GM19463 (cell line): ENCODE measurements around the gene MLXIPL.
"Not testable (repeated sequence)": the region's sequence is repeated elsewhere in the genome, so short reads cannot be mapped to it uniquely, and the experiment has no call there.

Source experiments
- ATAC-seq: cut with Tn5 transposase; IDR thresholded peaks from one replicate; pipeline ENCODE4 v1.9.1; 2021; ENCODE audit warnings: mild to moderate bottlenecking, moderate library complexity; ENCODE audit not compliant: unreplicated experiment

MLXIPL gene

DNA sequence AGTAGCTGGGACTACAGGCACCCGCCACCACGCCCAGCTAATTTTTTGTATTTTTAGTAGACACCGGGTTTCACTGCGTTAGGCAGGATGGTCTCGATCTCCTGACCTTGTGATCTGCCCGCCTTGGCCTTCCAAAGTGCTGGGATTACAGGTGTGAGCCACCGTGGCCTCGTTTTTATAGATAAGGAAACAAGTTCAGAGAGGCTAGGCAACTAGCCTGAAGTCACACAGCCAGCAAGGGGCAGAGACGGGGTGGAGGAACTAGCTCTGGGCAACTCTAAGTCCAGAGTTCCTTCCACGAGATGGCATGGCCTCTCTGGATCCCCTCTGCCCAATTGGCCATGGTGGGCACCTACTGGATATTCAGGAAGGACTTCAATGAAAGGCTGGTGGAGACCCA, 9.4 kb downstream of the MLXIPL start:
- not testable (repeated sequence) for ATAC-seq

DNA sequence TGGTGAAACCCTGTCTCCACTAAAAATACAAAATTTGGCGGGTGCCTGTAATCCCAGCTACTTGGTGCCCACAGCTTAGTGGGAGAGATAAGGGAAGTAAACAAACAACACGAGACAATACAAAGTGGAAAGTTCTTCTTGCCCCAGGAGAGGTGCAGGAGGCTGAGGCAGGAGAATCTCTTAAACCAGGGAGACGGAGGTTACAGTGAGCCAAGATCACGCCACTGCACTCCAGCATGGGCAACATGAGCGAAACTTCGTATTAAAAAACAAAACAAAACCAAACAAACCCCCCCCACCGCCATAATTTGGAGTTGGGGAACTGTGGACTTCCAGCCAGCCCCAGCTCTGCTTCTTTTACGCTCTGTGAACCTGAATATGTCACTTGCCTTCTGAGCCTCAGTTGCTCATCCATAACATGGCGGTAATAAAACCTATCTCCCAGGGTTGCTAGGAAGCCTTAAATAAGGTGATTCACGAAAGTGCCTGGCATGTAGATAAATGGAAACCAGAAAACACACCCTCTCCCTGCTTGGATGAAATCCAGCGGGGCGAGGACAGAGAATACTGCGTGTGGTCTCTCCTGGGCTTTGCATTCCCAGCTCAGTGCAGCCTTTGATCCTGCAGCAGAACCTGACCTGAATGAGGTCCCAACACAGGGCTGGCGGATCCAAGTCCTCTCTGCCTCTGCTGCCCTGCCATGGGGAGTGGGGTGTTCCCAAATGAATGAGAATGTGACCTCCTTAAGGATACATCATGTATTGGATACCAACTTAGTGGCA, 10.2 kb downstream of the MLXIPL start:
- no peak for ATAC-seq

DNA sequence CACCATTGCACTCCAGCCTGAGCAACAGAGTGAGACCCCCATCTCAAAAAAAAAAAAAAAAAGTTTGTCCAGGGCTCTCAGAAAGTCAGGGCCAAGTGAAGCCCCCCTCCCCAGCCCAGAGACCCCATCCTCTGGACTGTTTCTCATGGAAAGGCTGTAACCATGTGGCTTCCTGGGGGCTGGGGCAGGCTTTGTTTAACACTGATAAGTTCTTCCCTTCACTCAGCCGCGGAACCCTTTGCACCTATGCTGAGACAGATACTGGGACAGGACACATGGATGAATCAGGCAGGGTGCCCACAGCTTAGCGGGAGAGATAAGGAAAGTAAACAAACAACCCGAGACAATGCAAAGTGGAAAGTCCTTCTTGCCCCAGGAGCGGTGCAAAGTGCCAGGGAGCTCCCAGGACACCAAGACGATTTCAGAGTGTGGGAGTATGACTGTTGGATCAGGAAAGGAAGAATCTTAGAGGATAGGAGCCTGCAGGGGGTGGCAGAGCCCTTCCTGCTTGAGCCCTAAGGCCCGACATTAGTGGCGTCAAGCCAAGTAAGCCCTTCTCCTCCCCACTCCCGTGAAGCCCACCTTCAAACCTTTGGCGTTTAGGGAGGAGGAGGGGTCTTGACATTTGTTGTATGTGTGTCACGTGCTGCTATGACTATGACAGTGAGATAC, 11.6 kb downstream of the MLXIPL start:
- no peak for ATAC-seq

DNA sequence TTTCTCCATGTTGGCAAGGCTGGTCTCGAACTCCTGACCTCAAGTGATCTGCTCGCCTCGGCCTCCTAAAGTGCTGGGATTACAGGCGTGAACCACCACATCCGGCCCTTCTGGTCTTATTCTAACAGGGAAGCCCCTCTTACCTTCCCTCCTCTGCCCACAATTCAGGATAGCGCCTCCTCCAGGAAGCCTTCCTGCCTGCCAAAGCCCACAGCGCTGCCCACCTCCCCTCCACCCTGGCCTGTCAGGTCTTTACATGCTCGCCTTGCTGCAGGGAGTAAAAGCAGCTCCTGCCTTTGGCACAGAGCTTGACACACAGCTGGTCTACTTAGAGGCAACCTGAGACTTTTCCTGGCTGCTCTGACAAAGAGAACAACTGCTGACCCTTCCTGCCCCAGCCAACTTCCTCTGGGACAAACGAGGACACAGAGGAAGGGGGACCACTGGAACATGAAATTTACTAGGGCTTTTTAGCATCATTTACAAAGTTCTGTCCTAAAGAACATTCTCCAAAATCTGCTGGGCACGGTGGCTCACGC, 13.2 kb downstream of the MLXIPL start:
- no peak for ATAC-seq

DNA sequence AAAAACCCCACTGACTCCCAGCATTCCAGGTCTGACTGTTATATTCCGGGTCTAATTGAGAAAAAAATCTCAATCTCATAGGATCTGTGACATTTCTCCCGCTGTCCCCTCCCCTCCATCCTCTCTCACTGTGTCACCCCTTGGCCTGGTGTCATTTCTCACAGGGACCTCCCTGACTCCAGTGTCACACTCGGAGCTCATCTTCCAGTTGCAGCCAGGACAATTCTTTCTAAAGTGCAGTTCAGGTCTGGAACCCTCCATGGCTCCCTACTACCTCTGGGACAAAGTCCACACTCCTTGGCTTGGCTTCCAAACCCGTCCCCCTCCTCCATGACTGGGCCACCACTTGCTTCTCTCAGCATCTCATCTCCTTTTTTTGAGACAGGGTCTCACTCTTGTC, 14.2 kb downstream of the MLXIPL start:
- ATAC-seq: no peak

DNA sequence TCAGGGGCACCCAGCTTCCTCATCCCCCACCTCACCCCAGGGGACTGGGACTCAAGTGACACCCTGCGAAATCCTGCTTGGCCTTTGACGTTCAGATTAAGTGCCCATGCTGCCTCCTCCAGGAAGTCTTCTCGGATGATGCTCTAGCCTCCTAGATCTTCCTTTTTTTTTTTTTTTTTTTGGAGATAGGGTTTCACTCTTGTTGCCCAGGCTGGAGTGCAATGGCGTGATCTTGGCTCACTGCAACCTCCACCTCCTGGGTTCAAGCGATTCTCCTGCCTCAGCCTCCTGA, 16.7 kb downstream of the MLXIPL start:
- ATAC-seq: not testable (repeated sequence)

DNA sequence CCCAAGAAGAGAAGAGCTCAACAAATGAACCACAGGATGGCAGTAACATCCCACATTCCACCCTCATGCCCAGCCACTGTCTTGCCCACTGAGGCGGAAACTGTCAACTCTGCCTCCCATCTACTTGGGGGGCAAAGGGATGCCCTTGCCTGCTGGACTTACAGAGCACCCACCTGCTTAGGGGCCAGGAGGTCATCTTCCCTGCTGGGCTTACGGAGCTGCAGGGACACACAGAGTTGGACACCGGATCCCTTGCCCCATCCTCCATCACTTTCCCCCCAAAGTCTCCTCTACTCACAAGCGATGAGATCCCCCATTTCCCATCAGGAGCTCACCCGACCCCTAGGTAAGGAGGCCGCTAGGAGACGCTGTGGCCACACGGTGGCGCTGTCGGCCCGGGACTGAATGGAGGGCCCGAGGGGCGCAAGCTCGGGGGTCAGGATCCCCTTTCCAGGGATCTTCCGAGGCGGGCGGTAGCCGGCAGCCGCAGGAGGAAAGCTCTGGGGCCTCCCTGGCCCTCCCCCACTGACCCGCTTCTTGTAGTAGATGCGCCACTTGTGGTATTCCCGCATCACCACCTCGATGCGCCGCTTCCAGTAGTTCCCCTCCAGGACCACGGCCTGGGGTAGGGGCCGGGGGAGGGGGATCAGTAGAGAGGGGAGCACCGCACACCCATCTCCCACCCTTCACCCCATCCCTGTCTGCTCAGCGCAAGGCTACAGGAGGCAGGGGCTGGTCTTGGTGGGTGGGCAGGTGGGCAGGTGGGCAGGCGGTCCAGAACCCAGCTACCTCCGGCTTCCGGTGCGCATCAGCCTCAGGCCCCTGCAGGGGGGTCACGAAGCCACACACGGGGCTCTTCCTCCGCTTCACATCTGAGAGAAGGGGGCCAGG, 17.3 kb downstream of the MLXIPL start:
- ATAC-seq: peak; percentile 48

DNA sequence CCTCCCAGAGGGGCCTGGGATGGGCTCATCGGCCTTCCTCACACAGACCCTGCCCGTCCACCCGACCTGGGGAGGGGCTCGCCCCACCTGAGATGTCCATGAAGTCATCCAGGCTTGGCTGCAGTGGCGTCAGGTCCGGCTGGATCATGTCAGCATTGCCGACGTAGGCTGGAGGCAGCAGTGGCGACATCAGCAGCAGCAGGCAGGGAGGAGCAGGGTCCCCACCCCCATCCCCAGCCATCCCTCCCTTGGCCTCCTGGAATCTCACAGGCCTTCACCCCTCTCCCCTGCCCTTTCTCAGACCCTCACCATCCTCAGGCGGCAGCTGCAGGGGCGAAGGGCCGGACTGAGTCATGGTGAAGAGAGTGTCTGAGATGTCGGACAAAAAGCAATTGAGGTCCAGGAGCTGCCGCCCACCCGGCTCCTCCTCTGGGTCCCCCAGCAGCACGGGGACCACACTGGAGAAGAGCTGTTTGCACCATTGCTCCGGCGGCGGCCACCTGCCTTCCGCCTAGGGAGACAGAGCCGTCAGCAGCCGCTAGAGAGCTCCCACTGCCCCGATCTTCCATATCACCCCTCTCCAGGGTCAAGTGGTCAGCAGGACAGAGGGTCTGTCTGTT, 18.6 kb downstream of the MLXIPL start:
- ATAC-seq: no peak

DNA sequence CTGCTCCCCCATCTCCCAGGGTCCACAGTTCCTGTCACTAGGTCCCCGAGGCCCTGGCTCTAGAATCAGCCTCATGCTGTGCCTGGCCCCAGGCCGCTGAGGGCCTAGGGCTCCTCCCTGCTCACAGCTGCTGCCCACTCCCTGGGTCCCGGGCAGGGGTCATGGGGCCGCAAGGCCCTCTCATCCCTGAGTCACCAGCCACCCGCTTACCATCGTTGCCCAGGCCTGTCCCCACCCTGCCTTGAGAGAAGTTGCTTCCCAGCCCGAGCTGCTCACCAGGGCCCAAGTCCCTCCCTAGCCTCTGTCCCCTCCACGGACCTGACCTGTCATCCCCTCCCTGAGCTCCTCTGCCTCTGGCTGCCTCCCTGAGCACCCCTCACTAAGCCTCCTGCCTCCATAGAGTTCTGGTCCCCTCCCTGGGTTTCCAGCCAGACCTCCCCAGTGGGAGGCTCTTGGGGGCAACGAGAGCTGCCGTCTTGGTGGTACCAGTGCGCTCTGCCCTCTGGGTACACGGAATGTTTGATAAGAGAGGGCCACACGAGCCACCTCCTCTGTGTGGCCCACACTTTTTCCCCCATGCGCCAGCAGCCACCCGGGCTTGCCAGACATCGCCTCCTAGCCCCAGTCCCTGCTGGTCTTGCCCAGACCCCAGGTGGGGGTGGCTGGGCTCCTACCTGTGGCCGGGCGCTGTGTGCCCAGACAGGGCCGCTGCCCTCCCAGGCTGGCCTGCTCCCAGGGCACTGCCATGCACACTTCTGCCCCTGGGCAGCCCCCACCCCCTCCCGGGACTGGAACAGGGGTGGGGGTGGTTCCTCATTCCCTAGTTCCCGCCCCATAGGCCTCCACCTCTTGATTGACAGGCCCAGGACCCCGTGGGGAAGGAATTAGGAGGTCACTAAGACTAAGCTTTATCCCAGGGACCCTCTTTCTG, 21.3 kb downstream of the MLXIPL start:
- ATAC-seq: no peak

DNA sequence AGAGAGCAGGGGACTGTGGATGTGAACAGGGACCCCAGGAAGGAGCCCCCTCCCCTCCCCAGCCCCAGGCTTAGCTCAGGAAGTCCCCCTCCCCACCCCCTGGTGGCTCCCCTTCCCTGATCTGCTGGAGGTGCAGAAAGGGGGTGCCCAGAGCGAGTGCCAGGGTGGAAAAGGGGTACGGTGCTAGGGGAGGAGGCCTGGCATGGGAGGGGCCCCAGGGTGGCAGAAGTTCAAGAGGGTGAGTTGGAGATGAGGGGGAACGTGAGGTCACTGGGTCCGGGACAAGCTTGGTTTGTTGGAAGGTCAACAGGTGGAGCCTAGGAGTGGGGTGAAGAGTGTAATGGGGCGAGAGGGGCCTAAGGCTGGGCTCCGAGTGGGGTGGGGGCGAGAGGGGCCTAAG, 24.4 kb downstream of the MLXIPL start:
- ATAC-seq: no peak

DNA sequence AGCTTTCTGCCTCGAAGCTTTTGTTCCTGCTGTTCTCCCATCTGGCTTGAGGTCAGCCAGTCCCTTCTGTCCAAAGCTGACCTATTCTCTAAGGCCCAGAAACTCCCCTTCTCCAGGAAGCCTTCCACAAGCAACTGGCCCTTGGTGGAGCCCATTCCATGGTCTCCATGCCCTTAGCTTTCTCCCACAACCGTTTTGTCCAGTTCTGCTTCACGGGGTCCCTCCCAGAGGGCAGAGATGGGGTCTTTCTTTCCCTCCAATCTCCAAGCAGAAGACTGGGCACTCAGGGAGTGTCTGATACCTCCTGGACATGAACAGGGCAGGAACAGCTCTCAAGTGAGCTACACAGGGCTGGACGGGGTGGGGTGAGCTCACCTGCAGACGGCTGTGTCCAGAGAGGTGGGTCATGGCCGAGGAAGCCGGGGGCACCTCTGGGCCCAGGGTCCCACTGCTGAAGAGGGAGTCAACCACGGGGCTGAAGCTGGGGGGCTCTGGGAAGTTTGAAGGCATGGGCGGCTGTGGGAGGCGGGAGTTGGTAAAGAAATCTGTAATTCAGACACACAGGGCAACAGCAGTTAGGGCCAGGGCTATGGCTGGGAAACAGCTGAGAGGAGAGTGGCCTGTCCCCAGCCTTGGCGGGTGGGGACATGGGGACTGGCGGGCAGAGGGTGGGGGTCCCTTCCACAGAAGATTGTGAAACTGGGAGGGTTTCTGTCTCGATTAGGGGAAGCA, 25.0 kb downstream of the MLXIPL start:
- ATAC-seq: no peak

DNA sequence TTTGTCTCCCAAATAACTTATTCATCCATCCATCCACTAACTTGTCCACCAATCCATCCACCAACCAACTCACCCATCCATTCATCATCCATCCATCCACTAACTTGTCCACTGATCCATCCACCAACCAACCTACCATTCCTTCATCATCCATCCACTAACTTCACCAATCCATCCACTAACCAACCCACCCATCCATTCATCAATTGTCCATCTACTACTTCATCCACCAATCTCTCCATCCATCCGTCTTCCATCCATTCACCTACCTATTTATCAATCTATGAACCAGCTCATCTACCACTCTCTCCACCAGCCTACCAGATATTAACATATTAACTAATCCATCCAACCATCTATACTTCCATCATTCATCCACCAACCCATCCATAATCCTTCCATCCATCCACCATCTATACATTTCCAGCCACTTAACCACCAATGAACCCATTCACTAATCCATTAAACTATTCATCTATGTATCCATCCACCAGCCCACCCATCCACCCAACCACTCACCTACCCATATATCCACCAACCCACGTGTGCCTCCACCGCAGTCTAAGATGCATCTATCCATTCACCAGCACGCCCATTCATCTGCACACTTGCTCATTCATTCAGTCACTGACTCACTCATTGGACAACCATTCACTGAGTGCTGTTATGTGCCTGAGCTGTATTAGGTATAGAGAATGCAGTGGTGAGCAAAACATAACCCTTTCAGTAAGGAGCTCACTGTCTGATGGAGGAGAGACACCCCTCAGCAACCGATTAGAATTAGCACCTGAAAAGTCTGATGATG, 26.1 kb downstream of the MLXIPL start:
- no peak for ATAC-seq

DNA sequence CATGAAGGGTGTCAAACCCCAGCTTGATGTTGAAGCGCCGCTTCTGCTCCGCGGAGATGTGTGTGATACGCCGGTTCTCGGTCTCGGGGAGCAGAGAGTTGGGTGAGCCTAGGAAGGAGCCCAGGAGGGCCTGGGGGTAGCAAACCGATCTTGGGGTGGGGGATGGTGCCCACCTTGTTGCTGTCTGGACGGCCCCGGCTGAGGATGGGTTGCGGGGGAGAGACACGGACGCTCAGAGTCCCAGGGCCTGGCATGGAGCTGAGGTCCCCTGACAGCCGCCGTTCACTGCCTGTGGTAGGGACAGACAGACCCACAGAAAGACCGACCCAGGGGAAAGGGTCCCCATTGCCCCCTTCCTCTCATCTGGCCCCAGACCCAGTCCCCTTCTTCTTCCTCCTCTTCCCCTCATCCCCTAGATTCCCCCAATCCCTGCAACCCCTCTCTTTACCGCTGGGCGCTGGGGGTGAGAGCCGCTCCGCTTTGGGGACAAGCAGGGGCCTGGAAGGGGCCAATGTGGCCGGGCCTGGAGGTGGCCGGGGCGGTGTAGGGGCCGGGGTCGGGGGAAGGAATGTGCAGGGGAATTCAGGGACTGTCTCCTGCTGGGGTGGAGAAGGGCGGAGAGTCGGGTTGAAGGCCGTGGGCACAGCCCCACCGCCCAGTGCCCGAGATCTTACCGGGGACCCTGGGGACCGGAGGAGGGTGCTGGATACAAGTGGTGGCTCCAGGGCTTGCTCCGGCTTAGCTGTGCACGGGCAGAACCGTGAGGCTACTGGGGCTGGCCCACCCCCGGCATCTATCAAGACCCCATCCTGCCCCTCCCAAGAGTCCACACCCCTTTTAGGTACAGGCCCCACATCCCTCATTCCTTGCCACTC, 27.9 kb downstream of the MLXIPL start:
- no peak for ATAC-seq

DNA sequence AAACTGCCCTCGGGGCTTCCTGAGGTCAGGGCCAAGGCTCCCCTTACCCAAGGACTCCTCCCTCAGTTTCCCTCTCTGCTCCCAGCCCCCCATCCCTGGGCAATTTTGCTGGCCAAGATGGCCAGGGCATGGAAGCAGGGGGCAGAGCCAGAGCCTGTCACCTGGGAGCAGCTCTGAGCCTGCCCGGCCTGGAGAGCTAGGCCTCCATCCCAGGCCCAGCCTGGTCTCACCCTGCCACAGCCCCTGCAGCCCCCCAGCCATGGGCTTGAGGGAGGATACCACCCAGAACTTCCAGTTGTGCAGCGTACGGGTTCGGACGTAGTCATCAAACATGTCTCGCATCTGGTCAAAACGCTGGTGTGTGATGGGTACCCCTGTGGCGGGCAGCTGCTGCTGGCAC, 29.0 kb downstream of the MLXIPL start:
- ATAC-seq: no peak

DNA sequence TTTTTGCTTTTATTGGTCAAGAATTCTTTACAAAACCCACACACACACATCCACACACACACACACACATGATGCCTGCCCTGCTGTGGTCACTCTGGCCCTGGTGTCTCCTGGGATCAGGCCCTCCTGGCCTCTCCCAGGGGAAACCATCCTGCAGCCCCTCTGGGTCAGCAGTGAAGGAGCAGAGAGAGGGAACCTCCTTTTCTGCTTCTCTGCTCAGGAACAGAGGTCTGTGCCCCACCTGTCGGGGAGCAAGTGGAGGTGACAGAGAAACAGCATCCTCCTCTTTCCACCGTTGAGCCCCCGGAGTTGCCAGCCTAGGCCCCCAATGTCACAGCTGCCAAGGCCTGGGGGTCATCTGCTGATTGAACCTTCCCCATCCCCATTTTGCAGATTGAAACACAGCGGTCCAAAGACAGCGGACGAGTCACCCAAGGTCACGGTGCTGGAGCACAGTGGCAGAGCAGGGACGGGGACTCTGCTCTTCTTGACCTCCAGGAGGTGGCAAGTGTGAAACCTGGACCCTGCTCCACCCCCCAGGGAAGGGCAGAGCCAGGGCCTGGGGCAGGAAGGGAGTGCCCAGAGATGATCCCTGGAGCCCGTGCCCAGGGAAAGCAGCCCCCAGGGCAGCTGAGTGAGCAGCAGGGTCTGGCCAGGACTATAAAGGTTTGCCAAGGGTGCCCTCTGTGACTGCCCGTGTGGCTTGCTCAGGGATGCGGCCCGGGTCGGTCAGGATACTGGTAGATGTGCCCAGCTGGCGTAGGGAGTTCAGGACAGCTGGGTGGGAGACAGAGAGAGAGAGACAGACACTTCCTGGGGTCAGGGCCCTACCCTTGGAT, 30.9 kb downstream of the MLXIPL start:
- ATAC-seq: no peak

DNA sequence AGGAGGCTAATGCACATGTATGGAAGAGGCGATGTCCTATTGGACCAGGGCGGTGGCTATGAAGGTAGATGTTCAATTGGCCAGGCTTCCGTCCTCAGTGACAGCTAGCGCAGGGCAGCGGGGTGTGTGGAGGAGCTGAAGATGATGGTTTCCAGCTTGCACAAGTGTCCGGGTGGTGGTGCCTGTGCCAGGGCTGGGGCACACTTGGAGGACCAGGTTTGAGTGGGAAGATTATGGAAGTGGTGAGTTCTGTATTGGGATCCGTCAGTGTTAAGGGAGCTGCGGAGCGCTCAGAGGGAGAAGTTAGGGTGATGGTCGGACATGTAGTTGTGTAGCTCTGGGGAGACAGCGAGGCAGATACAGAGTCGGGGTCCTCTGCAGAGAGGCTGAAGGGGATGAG, 37.4 kb downstream of the MLXIPL start:
- ATAC-seq: no peak

DNA sequence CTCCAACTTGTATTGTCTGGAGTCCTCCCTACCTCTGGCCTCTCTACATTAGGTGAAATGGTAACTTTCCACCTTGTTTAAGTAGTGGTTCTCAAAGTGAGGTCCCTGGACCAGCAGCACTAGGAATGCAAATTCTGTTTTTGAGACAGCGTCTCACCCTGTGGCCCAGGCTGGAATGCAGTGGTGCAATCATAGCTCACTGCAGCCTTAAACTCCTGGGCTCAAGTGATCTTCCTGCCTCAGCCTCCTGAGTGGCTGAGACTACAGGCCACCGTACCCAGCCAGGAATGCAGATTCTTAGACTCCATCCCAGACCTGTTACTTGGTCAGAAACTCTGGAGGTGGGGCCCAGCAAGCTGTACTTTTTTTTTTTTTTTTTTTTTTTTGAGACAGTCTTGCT, 39.1 kb downstream of the MLXIPL start:
- no peak for ATAC-seq
